ENCODE measurements around the gene HIPK2. TPM values are rescaled to one million over a fixed set of nuclear protein-coding genes. Genes with fewer than 3 reads are reported as not detected.

The HIPK2 gene
- total and polyA plus RNA-seq, 2 donors (not counting 3 experiments of a cell fraction or from before 2014, with no cell fraction given) = 9.0 to 43.8 TPM

DNA sequence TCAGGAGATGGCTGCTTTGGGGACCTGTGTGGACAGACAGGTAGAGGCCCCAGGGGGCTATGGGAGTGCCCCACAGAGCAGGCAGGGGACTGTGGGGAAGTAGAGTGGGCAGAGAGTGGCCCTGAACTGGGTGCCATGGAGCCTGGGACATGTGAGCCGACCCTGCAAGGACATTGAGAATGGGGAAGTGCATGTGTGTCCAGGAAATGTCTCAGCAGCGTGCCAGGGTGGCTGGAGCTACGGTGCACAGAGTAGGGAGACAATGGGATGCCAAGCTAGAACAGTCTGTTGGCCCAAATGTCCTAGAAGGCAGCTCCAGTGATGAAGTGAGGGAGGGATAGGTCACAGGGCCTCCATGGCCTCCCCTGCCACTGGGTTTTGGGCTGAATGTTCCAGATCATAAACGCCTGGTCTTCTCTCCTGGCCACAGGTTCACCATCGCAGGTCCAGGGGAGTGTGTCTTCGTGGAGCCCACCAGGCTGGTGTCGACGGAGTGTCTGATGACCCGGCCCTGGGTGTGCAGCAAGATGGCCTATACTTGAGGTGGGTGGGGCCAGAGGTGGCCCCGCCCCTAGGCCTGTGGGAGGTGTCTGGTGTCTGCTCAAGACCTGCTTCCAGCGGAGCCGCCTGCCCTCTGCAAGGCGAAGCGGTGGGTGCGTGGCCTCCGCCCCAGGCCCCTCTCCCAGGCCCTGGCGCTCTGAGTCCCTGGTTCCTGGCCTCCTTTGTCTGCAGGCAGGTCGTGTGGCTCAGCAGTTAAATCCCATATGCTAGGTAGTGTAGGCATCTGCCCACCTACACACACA lies 233.8 kb downstream of the HIPK2 start:
- no peaks in the 10 kb centered on the region for H3K27me3 ChIP-seq (ENCODE audit: control insufficient read depth in 2 of 2, insufficient read depth in 2 of 2, low read length in 2 of 2)
- no peak overlapping the region for H3K4me3 ChIP-seq (replicated peaks in 1 of 3; ENCODE audit: insufficient read depth in 1 of 3, low read depth in 1 of 3, low read length in 3 of 3)
- no peak overlapping the region for H2AFZ ChIP-seq (ENCODE audit: low read depth, low read length)
- H3K4me2 ChIP-seq (ENCODE audit: insufficient read depth, low read length) = no peak overlapping the region
- H4K20me1 ChIP-seq (replicated peaks; ENCODE audit: control insufficient read depth, extremely low read depth, insufficient read depth, low read length) = no peaks in the 10 kb centered on the region
- no TSS peak for BruUV-seq (replicated peaks)
- dilution Hi-C loops (cut with MboI; ENCODE audit: extremely low pct_ligation_motif_present, low sequenced_read_pairs) = no loop called here
- H3K9me1 ChIP-seq (replicated peaks; ENCODE audit: control insufficient read depth, extremely low read depth, insufficient read depth, low read length) = no peaks in the 10 kb centered on the region
- H3K36me3 ChIP-seq (ENCODE audit: control insufficient read depth in 2 of 2, extremely low read depth in 1 of 2, insufficient read depth in 2 of 2, low read length in 2 of 2) = no peaks in the 10 kb centered on the region
- FAIRE-seq = no peak
- no peak overlapping the region for H3K27ac ChIP-seq (ENCODE audit: insufficient read depth, low read depth, low read length)
- TF ChIP-seq, protein P1, sequence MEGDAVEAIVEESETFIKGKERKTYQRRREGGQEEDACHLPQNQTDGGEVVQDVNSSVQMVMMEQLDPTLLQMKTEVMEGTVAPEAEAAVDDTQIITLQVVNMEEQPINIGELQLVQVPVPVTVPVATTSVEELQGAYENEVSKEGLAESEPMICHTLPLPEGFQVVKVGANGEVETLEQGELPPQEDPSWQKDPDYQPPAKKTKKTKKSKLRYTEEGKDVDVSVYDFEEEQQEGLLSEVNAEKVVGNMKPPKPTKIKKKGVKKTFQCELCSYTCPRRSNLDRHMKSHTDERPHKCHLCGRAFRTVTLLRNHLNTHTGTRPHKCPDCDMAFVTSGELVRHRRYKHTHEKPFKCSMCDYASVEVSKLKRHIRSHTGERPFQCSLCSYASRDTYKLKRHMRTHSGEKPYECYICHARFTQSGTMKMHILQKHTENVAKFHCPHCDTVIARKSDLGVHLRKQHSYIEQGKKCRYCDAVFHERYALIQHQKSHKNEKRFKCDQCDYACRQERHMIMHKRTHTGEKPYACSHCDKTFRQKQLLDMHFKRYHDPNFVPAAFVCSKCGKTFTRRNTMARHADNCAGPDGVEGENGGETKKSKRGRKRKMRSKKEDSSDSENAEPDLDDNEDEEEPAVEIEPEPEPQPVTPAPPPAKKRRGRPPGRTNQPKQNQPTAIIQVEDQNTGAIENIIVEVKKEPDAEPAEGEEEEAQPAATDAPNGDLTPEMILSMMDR (IDR thresholded peaks at IDR 0.05; ENCODE audit: extremely low read depth in 1 of 2, insufficient read depth in 1 of 2, low read depth in 1 of 2, low read length in 2 of 2) = no peak
- TF ChIP-seq FOS (IDR thresholded peaks at IDR 0.05; ENCODE audit: borderline replicate concordance, insufficient read depth, low read length) = no peak
- TF ChIP-seq GATA2 (IDR thresholded peaks at IDR 0.05; ENCODE audit: insufficient read depth, insufficient read length, low read depth, low read length) = no peak
- TF ChIP-seq, protein P2, sequence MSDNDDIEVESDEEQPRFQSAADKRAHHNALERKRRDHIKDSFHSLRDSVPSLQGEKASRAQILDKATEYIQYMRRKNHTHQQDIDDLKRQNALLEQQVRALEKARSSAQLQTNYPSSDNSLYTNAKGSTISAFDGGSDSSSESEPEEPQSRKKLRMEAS (IDR thresholded peaks at IDR 0.05; ENCODE audit: insufficient read depth, insufficient read length) = no peak
- no peak for TF ChIP-seq MYC (IDR thresholded peaks at IDR 0.05; ENCODE audit: low read depth, low read length)
- no peak overlapping the region for H3K9ac ChIP-seq (replicated peaks; ENCODE audit: extremely low read depth, insufficient read depth, low read length)
- H3K79me2 ChIP-seq (ENCODE audit: control insufficient read depth, insufficient read depth, low read length) = no peaks in the 10 kb centered on the region
- H3K4me1 ChIP-seq (ENCODE audit: control insufficient read depth, extremely low read depth, insufficient read depth, low read length) = no peaks in the 10 kb centered on the region
- H3K9me3 ChIP-seq (replicated peaks; ENCODE audit: control insufficient read depth, insufficient read depth, low read length) = no peaks in the 10 kb centered on the region
- DNase-seq (ENCODE audit: low read depth, low spot score) = no peak
- ChIA-PET CTCF (interaction anchor here (0.9 kb wide), 1 partner anchor 44 kb away, joined by 3 read pairs; no protein-coding TSS in a partner anchor), POLR2A (no interaction called here)
- intact Hi-C loops (cut with micrococcal nuclease) = no loop called here

All from endothelial cell of umbilical vein (primary cell).